22Rv1 (cell line): Measurements from ENCODE around the gene KIF26A.

Experiments
- ZFX ChIP-seq: fragments of 450-650 bp; IDR thresholded peaks from 2 replicates; pipeline ENCODE4 v1.6.1; 2017; ENCODE audit warnings: antibody characterized with exemption, borderline replicate concordance
- TF ChIP-seq, protein P1 (sequence below): fragments of 450-650 bp; IDR thresholded peaks from 2 replicates; pipeline ENCODE4 v1.5.1; 2017; ENCODE audit warnings: mild to moderate bottlenecking

DNA sequence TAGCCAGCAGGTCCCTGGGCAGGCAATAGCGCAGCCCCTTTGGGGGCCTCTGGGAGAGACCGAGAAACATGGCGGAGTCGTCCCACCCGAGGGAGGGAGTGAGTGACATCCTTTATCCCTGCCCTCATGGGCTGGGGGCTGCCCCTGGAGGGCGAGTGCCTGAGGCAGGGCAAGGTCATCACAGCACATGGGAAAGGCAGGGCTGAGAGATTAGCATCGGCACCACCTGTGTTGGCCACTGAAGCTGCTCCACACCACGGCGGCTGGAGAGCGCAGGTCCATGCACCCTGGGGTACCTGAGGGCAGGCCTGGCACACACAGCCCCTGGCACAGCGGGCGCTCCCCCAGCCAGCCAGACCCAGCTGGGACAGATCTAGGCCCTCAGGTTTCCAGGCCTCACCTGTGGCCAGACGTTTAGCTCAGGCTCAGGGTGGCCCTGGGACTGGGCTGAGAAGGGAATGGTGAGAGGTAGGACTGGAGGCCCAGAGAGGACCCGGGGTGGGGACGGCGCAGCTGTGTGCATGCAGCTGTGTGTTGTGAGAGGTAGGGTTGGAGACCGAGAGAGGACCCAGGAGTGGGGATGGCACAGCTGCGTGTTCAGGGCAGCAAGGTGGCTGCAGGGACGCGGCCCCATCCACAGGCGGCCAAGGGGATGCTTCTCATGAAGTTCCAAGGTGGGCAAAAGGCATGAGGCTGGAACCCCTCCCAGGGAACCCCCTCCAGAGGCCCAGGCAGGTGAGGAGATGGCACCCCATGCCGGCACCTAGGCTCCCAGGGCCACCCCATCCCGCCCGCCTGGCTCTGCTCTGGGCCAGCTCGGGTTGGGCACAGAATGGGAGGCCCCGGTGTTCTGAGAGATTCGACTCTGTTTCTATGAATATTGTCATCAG, 74.1 kb downstream of the KIF26A start:
- TF ChIP-seq, protein P1, sequence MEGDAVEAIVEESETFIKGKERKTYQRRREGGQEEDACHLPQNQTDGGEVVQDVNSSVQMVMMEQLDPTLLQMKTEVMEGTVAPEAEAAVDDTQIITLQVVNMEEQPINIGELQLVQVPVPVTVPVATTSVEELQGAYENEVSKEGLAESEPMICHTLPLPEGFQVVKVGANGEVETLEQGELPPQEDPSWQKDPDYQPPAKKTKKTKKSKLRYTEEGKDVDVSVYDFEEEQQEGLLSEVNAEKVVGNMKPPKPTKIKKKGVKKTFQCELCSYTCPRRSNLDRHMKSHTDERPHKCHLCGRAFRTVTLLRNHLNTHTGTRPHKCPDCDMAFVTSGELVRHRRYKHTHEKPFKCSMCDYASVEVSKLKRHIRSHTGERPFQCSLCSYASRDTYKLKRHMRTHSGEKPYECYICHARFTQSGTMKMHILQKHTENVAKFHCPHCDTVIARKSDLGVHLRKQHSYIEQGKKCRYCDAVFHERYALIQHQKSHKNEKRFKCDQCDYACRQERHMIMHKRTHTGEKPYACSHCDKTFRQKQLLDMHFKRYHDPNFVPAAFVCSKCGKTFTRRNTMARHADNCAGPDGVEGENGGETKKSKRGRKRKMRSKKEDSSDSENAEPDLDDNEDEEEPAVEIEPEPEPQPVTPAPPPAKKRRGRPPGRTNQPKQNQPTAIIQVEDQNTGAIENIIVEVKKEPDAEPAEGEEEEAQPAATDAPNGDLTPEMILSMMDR = no peak
- no peak for TF ChIP-seq ZFX
